Subcutaneous abdominal adipose tissue (tissue), 5 donors: ENCODE data around the gene SERPINB11.
"Not testable (repeated sequence)": the region's sequence is repeated elsewhere in the genome, so short reads cannot be mapped to it uniquely, and the experiment has no call there.

ENCODE experiments used
- H3K27ac ChIP-seq: one replicate; pipeline ENCODE4 v1.7.0; 2013; ENCODE audit warnings: low read depth, mild to moderate bottlenecking, inconsistent platforms, low read length, moderate library complexity
- H3K27me3 ChIP-seq, 5 donors: one replicate each; pipeline ENCODE4 v1.7.0; 2013; ENCODE audit warnings: low read length in 5 of 5, inconsistent platforms in 1 of 5; ENCODE audit not compliant: control insufficient read depth in 5 of 5, insufficient read depth in 4 of 5
- H3K36me3 ChIP-seq, 5 donors: one replicate each; pipeline ENCODE4 v1.7.0; 2013; ENCODE audit warnings: low read length in 5 of 5; ENCODE audit not compliant: control insufficient read depth in 5 of 5, insufficient read depth in 5 of 5
- H3K4me1 ChIP-seq, 5 donors: one replicate each; pipeline ENCODE4 v1.7.0; 2013; ENCODE audit warnings: low read length in 5 of 5, mild to moderate bottlenecking in 3 of 5, moderate library complexity in 1 of 5; ENCODE audit not compliant: control insufficient read depth in 5 of 5, insufficient read depth in 5 of 5
- H3K4me3 ChIP-seq, 5 donors: one replicate each; pipeline ENCODE4 v1.7.0; 2013; ENCODE audit warnings: low read length in 5 of 5, low read depth in 1 of 5
- H3K9ac ChIP-seq, 5 donors: one replicate each; pipeline ENCODE4 v1.7.0; 2013; ENCODE audit warnings: low read length in 5 of 5, mild to moderate bottlenecking in 4 of 5, moderate library complexity in 3 of 5
- H3K9me3 ChIP-seq, 5 donors: one replicate each; pipeline ENCODE4 v1.7.0; 2013; ENCODE audit warnings: low read length in 5 of 5; ENCODE audit not compliant: control insufficient read depth in 5 of 5
- donor health status: healthy.
- donor health status: healthy.
- donor health status: healthy.
- donor health status: healthy.
- donor health status: healthy.

SERPINB11 gene

GRCh38 chr18:63758615-63759240, 56.0 kb downstream of the SERPINB11 start:
- Histone ChIP-seq H3K4me1 (peaks cover 0 to 22% (median 9%) of the 10 kb centered on the region in 5 donors), H3K9me3 (peaks cover 0 to 10% (median 5%) of the 10 kb centered on the region in 5 donors), H3K27me3 (no peaks in the 10 kb centered on the region), H3K36me3 (no peaks in the 10 kb centered on the region), H3K27ac (no peak overlapping the region), H3K9ac (no peak overlapping the region), H3K4me3 (no peak overlapping the region)

- H3K4me3 ChIP-seq, H3K27ac ChIP-seq, H3K9ac ChIP-seq, H3K36me3 ChIP-seq, H3K27me3 ChIP-seq, H3K9me3 ChIP-seq: not testable (repeated sequence)
- H3K4me1 ChIP-seq: peaks cover 0 to 22% (median 9%) of the 10 kb centered on the region in 5 donors
These were observed 57.0 kb downstream of the SERPINB11 start for GRCh38 chr18:63759786-63760185.

GRCh38 chr18:63762518-63762917, 59.8 kb downstream of the SERPINB11 start:
- peaks cover 0 to 10% (median 5%) of the 10 kb centered on the region in 5 donors for H3K9me3 ChIP-seq
- no peaks in the 10 kb centered on the region for H3K36me3 ChIP-seq
- H3K9ac ChIP-seq: no peak overlapping the region
- H3K27me3 ChIP-seq: no peaks in the 10 kb centered on the region
- H3K4me1 ChIP-seq: peaks cover 0 to 12% (median 7%) of the 10 kb centered on the region in 5 donors
- no peak overlapping the region for H3K4me3 ChIP-seq
- H3K27ac ChIP-seq: no peak overlapping the region

- Histone ChIP-seq H3K9me3 (peaks cover 0 to 10% (median 5%) of the 10 kb centered on the region in 5 donors), H3K27me3 (no peaks in the 10 kb centered on the region), H3K36me3 (no peaks in the 10 kb centered on the region), H3K4me1 (no peaks in the 10 kb centered on the region), H3K4me3 (no peak overlapping the region), H3K9ac (no peak overlapping the region), H3K27ac (no peak overlapping the region)
These were observed 61.3 kb downstream of the SERPINB11 start for GRCh38 chr18:63763831-63764600.

- Histone ChIP-seq H3K27me3 (no peaks in the 10 kb centered on the region), H3K9me3 (peaks cover 0 to 2% (median 0%) of the 10 kb centered on the region in 5 donors), H3K4me3 (no peak overlapping the region), H3K27ac (no peak overlapping the region), H3K9ac (no peak overlapping the region), H3K4me1 (peaks cover 0 to 2% (median 0%) of the 10 kb centered on the region in 5 donors), H3K36me3 (no peaks in the 10 kb centered on the region)
These were observed 63.1 kb downstream of the SERPINB11 start for GRCh38 chr18:63765837-63766236.
